GM23248 (cell line): ENCODE measurements around the gene CNIH1.

Experiments used
- EZH2 ChIP-seq: fragments of 200-600 bp; sonication (generic); IDR thresholded peaks from 2 replicates; pipeline ENCODE4 v1.6.1; 2018; ENCODE audit warnings: antibody characterized with exemption, mild to moderate bottlenecking; ENCODE audit not compliant: insufficient read depth, poor library complexity, severe bottlenecking
- EZH2phosphoT487 ChIP-seq: fragments of 200-600 bp; sonication (generic); IDR thresholded peaks from 2 replicates; pipeline ENCODE4 v1.6.1; 2018; ENCODE audit warnings: antibody characterized with exemption, moderate library complexity, mild to moderate bottlenecking, low read depth; ENCODE audit not compliant: insufficient read depth

DNA sequence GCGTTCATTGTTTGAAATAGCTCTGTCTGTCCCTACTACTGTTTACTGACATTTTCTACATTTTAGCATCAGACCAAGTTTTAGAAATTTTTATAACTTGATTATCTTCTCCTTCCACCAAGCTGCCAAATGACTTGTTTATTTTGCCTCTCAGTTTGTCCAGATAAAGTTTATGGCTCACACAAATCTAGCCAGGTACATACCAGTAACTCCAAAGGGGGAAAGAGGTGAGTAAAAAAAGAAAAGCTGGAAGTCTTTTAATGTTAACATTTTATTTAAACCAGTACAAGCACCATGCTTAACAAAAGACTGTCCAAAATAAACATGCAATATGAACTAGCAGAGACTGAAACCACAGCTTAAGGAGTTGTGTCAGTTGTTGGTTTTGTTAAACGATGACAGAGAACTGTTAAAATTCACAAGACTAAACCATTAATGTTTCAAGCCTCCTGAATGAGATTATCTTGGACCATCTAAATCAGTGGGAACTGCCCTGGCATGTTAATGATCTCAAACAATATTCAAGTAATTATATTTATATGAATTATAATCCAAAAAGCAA is 33.1 kb upstream of the CNIH1 start:
- TF ChIP-seq EZH2phosphoT487: no peak
- TF ChIP-seq EZH2: no peak
